Keratinocyte (primary cell): ENCODE measurements around the gene EID3. TPM values are rescaled to one million over a fixed set of nuclear protein-coding genes. Genes with fewer than 3 reads are reported as not detected.

ENCODE experiments used
- DNase-seq: peaks from one replicate; pipeline ENCODE4 v3.0.0-alpha.2; 2011; ENCODE audit warnings: low read depth, missing footprints, low spot score
- FAIRE-seq: peaks from 2 replicates; lab custom pipeline; 2011; peaks lifted over from hg19 to GRCh38; lab: Jason Lieb, UNC
- H2AFZ ChIP-seq: 2 replicates; pipeline ENCODE4 v1.6.0; 2012; ENCODE audit warnings: low read length, control low read depth, inconsistent platforms; ENCODE audit not compliant: control insufficient read depth
- H3K27ac ChIP-seq: 2 replicates; pipeline ENCODE4 v1.5.1; 2011; ENCODE audit warnings: low read length; ENCODE audit not compliant: control insufficient read depth, insufficient read depth
- H3K27me3 ChIP-seq: 3 replicates; pipeline ENCODE4 v1.6.0; 2011; ENCODE audit warnings: low read length; ENCODE audit not compliant: control insufficient read depth, insufficient read depth; ENCODE audit errors: extremely low read depth
- H3K36me3 ChIP-seq, 2 experiments: 2 replicates in 1 of 2; 3 replicates in 1 of 2; pipeline ENCODE4 v1.5.1; 2011; ENCODE audit warnings: low read length in 2 of 2, mild to moderate bottlenecking in 1 of 2; ENCODE audit not compliant: control insufficient read depth in 2 of 2, insufficient read depth in 2 of 2; ENCODE audit errors: extremely low read depth in 1 of 2
- H3K4me1 ChIP-seq: 3 replicates; pipeline ENCODE4 v1.5.1; 2011; ENCODE audit warnings: low read length; ENCODE audit not compliant: control insufficient read depth, insufficient read depth; ENCODE audit errors: extremely low read depth
- H3K4me2 ChIP-seq: 3 replicates; pipeline ENCODE4 v1.6.0; 2011; ENCODE audit warnings: low read depth, low read length; ENCODE audit not compliant: control insufficient read depth, insufficient read depth; ENCODE audit errors: extremely low read depth
- H3K4me3 ChIP-seq, 3 experiments: fragments of 200-600 bp in 1 of 3; sonication (generic) in 1 of 3; 2 replicates in 2 of 3; 3 replicates in 1 of 3; pipeline ENCODE4 v1.5.1; 2011 to 2016; ENCODE audit warnings: low read length in 3 of 3, mild to moderate bottlenecking in 3 of 3, control low read depth in 2 of 3, inconsistent platforms in 1 of 3, low read depth in 1 of 3, mixed read lengths in 1 of 3, mixed run types in 1 of 3, moderate library complexity in 1 of 3; ENCODE audit not compliant: control insufficient read depth in 2 of 3, insufficient read depth in 2 of 3; ENCODE audit errors: extremely low read depth in 1 of 3
- H3K79me2 ChIP-seq: 2 replicates; pipeline ENCODE4 v1.6.0; 2012; ENCODE audit warnings: low read length; ENCODE audit not compliant: control insufficient read depth, insufficient read depth
- H3K9ac ChIP-seq: 3 replicates; pipeline ENCODE4 v1.6.0; 2011; ENCODE audit warnings: low read length; ENCODE audit not compliant: control insufficient read depth, insufficient read depth; ENCODE audit errors: extremely low read depth
- H3K9me1 ChIP-seq: 3 replicates; pipeline ENCODE4 v1.6.0; 2011; ENCODE audit warnings: low read length; ENCODE audit not compliant: control insufficient read depth, insufficient read depth; ENCODE audit errors: extremely low read depth
- H3K9me3 ChIP-seq: 2 replicates; pipeline ENCODE4 v1.5.1; 2012; ENCODE audit warnings: low read depth, low read length; ENCODE audit not compliant: control insufficient read depth
- H4K20me1 ChIP-seq: 3 replicates; pipeline ENCODE4 v1.6.0; 2011; ENCODE audit warnings: low read length; ENCODE audit not compliant: control insufficient read depth, insufficient read depth; ENCODE audit errors: extremely low read depth
- CTCF ChIP-seq, 3 experiments: IDR thresholded peaks in 1 of 3; conservative IDR thresholded peaks in 1 of 3; optimal IDR thresholded peaks in 1 of 3; 2 replicates in 2 of 3; 3 replicates in 1 of 3; pipeline versions ENCODE3 to v1.5.1; 2011; ENCODE audit warnings: low read length in 3 of 3, mild to moderate bottlenecking in 3 of 3, moderate library complexity in 2 of 3, control low read depth in 1 of 3, inconsistent platforms in 1 of 3; ENCODE audit not compliant: insufficient read depth in 2 of 3; ENCODE audit errors: extremely low read depth in 1 of 3
- EZH2 ChIP-seq: IDR thresholded peaks from one replicate; pipeline ENCODE4 v1.6.1; 2012; ENCODE audit warnings: inconsistent platforms, mild to moderate bottlenecking, low read length, moderate library complexity
- dilution Hi-C: fragments of 300-500 bp; cut with MboI; formaldehyde crosslinking; loops from one replicate; pipeline ENCODE4 v1.7.0; 2020; ENCODE audit warnings: low sequenced_read_pairs; ENCODE audit not compliant: extremely low pct_ligation_motif_present
- polyA plus RNA-seq, 5 experiments: library from polyadenylated mRNA; depleted of rRNA in 3 of 5; stranded (reverse) in 3 of 5; stranded (forward) in 1 of 5; unstranded in 1 of 5; fragments of >200 nt; gene quantifications; 1 replicate in 1 of 5; 2 replicates in 3 of 5; 3 replicates in 1 of 5; pipeline versions ENCODE4 v1.2.1 to v1.2.3, GENCODE V29; 2011 to 2012; ENCODE audit warnings: missing spikeins in 2 of 5, low read depth in 1 of 5, low replicate concordance in 1 of 5

Gene EID3
- polyA plus RNA-seq, 1 donor (not counting 4 experiments of a cell fraction or from before 2014, with no cell fraction given) = 1.8 TPM

GRCh38 chr12:104342147-104342546 is 38.6 kb downstream of the EID3 start:
- H3K9me3 ChIP-seq = no peaks in the 10 kb centered on the region
- H2AFZ ChIP-seq = no peak overlapping the region
- no peak overlapping the region for H3K9ac ChIP-seq
- H3K4me2 ChIP-seq = no peak overlapping the region
- H3K4me1 ChIP-seq = no peaks in the 10 kb centered on the region
- dilution Hi-C loops = no loop called here
- H3K36me3 ChIP-seq = peaks cover 33 to 49% of the 10 kb centered on the region in 2 experiments
- no peak for DNase-seq
- FAIRE-seq = no peak
- H3K4me3 ChIP-seq = no peak overlapping the region
- H3K79me2 ChIP-seq = peaks cover 28% of the 10 kb centered on the region
- peaks cover 7% of the 10 kb centered on the region for H4K20me1 ChIP-seq
- H3K27ac ChIP-seq = no peak overlapping the region
- H3K27me3 ChIP-seq = no peaks in the 10 kb centered on the region
- no peaks in the 10 kb centered on the region for H3K9me1 ChIP-seq
- TF ChIP-seq EZH2 (no peak), CTCF (optimal IDR thresholded peaks at IDR 0.05 in 1 of 3, IDR thresholded peaks at IDR 0.05 in 1 of 3, conservative IDR thresholded peaks at IDR 0.05 in 1 of 3; ENCODE audit: extremely low read depth in 1 of 3, insufficient read depth in 2 of 3, low read length in 3 of 3) (no peak)

- no peak overlapping the region for H3K9ac ChIP-seq
- no peaks in the 10 kb centered on the region for H3K27me3 ChIP-seq
- H3K27ac ChIP-seq = no peak overlapping the region
- no peak for TF ChIP-seq CTCF (optimal IDR thresholded peaks at IDR 0.05 in 1 of 3, IDR thresholded peaks at IDR 0.05 in 1 of 3, conservative IDR thresholded peaks at IDR 0.05 in 1 of 3; ENCODE audit: extremely low read depth in 1 of 3, insufficient read depth in 2 of 3, low read length in 3 of 3)
- no peak for TF ChIP-seq EZH2
- H3K36me3 ChIP-seq = peaks cover 32 to 48% of the 10 kb centered on the region in 2 experiments
- no peak overlapping the region for H3K4me3 ChIP-seq
- DNase-seq (no peak), FAIRE-seq (no peak)
- dilution Hi-C loops = no loop called here
- H3K4me1 ChIP-seq = no peaks in the 10 kb centered on the region
- H4K20me1 ChIP-seq = peaks cover 12% of the 10 kb centered on the region
- no peak overlapping the region for H2AFZ ChIP-seq
- H3K9me1 ChIP-seq = no peaks in the 10 kb centered on the region
- H3K4me2 ChIP-seq = no peak overlapping the region
- peaks cover 27% of the 10 kb centered on the region for H3K79me2 ChIP-seq
- H3K9me3 ChIP-seq = no peaks in the 10 kb centered on the region
Observed at GRCh38 chr12:104342635-104343249, 39.2 kb downstream of the EID3 start.
